CD14-positive monocyte (primary cell): Measurements from ENCODE around the gene LIPG. TPM values are rescaled to one million over a fixed set of nuclear protein-coding genes. Genes with fewer than 3 reads are reported as not detected.

Experiments used
- DNase-seq, 3 donors: peaks; one replicate each; pipeline ENCODE4 v3.0.0-alpha.2; 2011 to 2022
- H2AFZ ChIP-seq: 2 replicates; pipeline ENCODE4 v1.6.0; 2012; ENCODE audit warnings: mild to moderate bottlenecking, low read depth, low read length, inconsistent platforms; ENCODE audit not compliant: insufficient read depth, poor library complexity, severe bottlenecking
- H3K27ac ChIP-seq, 2 donors: 1 replicate in 1 of 2; 2 replicates in 1 of 2; pipeline ENCODE4 v1.5.1; 2012 to 2013; ENCODE audit warnings: low read length in 2 of 2, control low read depth in 1 of 2, inconsistent platforms in 1 of 2, low read depth in 1 of 2, mild to moderate bottlenecking in 1 of 2
- H3K27me3 ChIP-seq, 2 donors: one replicate each; pipeline versions ENCODE4 v1.6.0 to v1.6.1; 2011 to 2013; ENCODE audit warnings: low read length in 2 of 2; ENCODE audit not compliant: control insufficient read depth in 2 of 2, insufficient read depth in 2 of 2
- H3K36me3 ChIP-seq, 2 donors: replicated peaks in 1 of 2; 1 replicate in 1 of 2; 2 replicates in 1 of 2; pipeline versions ENCODE4 v1.5.1 to v1.6.1; 2012 to 2013; ENCODE audit warnings: low read length in 2 of 2, control low read depth in 1 of 2, inconsistent platforms in 1 of 2, mild to moderate bottlenecking in 1 of 2; ENCODE audit not compliant: insufficient read depth in 2 of 2, control insufficient read depth in 1 of 2
- H3K4me1 ChIP-seq, 2 donors: 1 replicate in 1 of 2; 2 replicates in 1 of 2; pipeline versions ENCODE4 v1.5.1 to v1.6.1; 2012 to 2013; ENCODE audit warnings: low read length in 2 of 2, control low read depth in 1 of 2, inconsistent platforms in 1 of 2, mild to moderate bottlenecking in 1 of 2, moderate library complexity in 1 of 2; ENCODE audit not compliant: insufficient read depth in 2 of 2, control insufficient read depth in 1 of 2
- H3K4me2 ChIP-seq: replicated peaks from 2 replicates; pipeline ENCODE3; 2012; ENCODE audit warnings: low read length, moderate library complexity, mild to moderate bottlenecking; ENCODE audit not compliant: poor library complexity, severe bottlenecking; ENCODE audit errors: extremely low read depth
- H3K4me3 ChIP-seq, 3 experiments: fragments of 200-600 bp in 1 of 3; sonication (generic) in 1 of 3; replicated peaks in 1 of 3; 1 replicate in 2 of 3; 2 replicates in 1 of 3; pipeline ENCODE4 v1.5.1; 2011 to 2013; ENCODE audit warnings: low read length in 3 of 3, mild to moderate bottlenecking in 3 of 3, control low read depth in 2 of 3, low read depth in 2 of 3, inconsistent platforms in 1 of 3, moderate library complexity in 1 of 3
- H3K79me2 ChIP-seq: 2 replicates; pipeline ENCODE4 v1.6.0; 2012; ENCODE audit warnings: mild to moderate bottlenecking, control low read depth, inconsistent platforms, low read length, moderate library complexity; ENCODE audit not compliant: insufficient read depth
- H3K9ac ChIP-seq: 2 replicates; pipeline ENCODE4 v1.6.0; 2017; ENCODE audit warnings: low read length, mild to moderate bottlenecking; ENCODE audit not compliant: insufficient read depth, poor library complexity, severe bottlenecking
- H3K9me3 ChIP-seq, 2 donors: replicated peaks in 1 of 2; 1 replicate in 1 of 2; 2 replicates in 1 of 2; pipeline versions ENCODE4 v1.5.1 to v1.6.1; 2012 to 2013; ENCODE audit warnings: low read length in 2 of 2, control low read depth in 1 of 2; ENCODE audit not compliant: control insufficient read depth in 1 of 2, insufficient read depth in 1 of 2
- H4K20me1 ChIP-seq: 2 replicates; pipeline ENCODE4 v1.6.0; 2012; ENCODE audit warnings: mild to moderate bottlenecking, low read length, control low read depth, moderate library complexity; ENCODE audit not compliant: insufficient read depth
- H3K27ac Mint-ChIP-seq, 7 donors: one replicate each; pipeline ENCODE4 v1.8.0; 2020; ENCODE audit warnings: mild to moderate bottlenecking in 7 of 7, mixed read lengths in 7 of 7, moderate library complexity in 6 of 7, inconsistent platforms in 2 of 7
- H3K27me3 Mint-ChIP-seq, 3 donors: one replicate each; pipeline ENCODE4 v1.8.0; 2021 to 2022; ENCODE audit warnings: low read depth in 3 of 3, mild to moderate bottlenecking in 3 of 3, mixed read lengths in 3 of 3, moderate library complexity in 3 of 3, inconsistent platforms in 1 of 3
- H3K36me3 Mint-ChIP-seq, 2 donors: one replicate each; pipeline ENCODE4 v1.8.0; 2020; ENCODE audit warnings: mixed read lengths in 2 of 2, inconsistent platforms in 1 of 2, mild to moderate bottlenecking in 1 of 2
- H3K4me1 Mint-ChIP-seq: one replicate; pipeline ENCODE4 v1.8.0; 2020; ENCODE audit warnings: mild to moderate bottlenecking, mixed read lengths
- H3K4me3 Mint-ChIP-seq, 2 donors: one replicate each; pipeline ENCODE4 v1.8.0; 2020; ENCODE audit warnings: mild to moderate bottlenecking in 2 of 2, mixed read lengths in 2 of 2, moderate library complexity in 1 of 2
- H3K9me3 Mint-ChIP-seq, 7 donors: one replicate each; pipeline ENCODE4 v1.8.0; 2020 to 2022; ENCODE audit warnings: mixed read lengths in 7 of 7, mild to moderate bottlenecking in 6 of 7, moderate library complexity in 6 of 7, inconsistent platforms in 2 of 7
- CTCF ChIP-seq: fragments of 200-600 bp; IDR thresholded peaks from one replicate; pipeline ENCODE4 v1.8.0; 2022; ENCODE audit warnings: antibody characterized with exemption, mild to moderate bottlenecking
- WGBS: methylation state at CpG from one replicate; pipeline ENCODE4 v1.1.5; 2013; ENCODE audit warnings: missing lambda C conversion rate; ENCODE audit not compliant: insufficient coverage; 5-methylcytosine and 5-hydroxymethylcytosine counted together
- intact Hi-C, 2 donors: fragments of 100-400 bp; cut with micrococcal nuclease; formaldehyde crosslinking; loops; one replicate each; pipeline versions ENCODE4 v1.15.0 to v1.15.1; 2023
- polyA plus RNA-seq, 3 donors: library from polyadenylated mRNA; depleted of rRNA in 1 of 3; unstranded in 2 of 3; stranded (reverse) in 1 of 3; fragments of 300-500 nt in 2 of 3; fragments of >200 nt in 1 of 3; fragmentation: Illumina TruSeq in 2 of 3; gene quantifications; 1 replicate in 2 of 3; 2 replicates in 1 of 3; pipeline ENCODE4 v1.2.3, GENCODE V29; 2012 to 2021

The LIPG gene
- polyA plus RNA-seq, 3 donors = not detected

GRCh38 chr18:49617865-49618264 lies 56.0 kb downstream of the LIPG start:
- no peak overlapping the region for H3K4me3 ChIP-seq
- H4K20me1 ChIP-seq = no peaks in the 10 kb centered on the region
- Mint-ChIP-seq H3K4me1 (no peaks in the 10 kb centered on the region), H3K36me3 (no peaks in the 10 kb centered on the region), H3K27ac (no peak overlapping the region), H3K9me3 (peaks cover 0 to 2% (median 0%) of the 10 kb centered on the region in 7 donors), H3K27me3 (peaks cover 6 to 21% (median 20%) of the 10 kb centered on the region in 3 donors), H3K4me3 (no peak overlapping the region)
- H3K4me1 ChIP-seq = no peaks in the 10 kb centered on the region
- H3K36me3 ChIP-seq = no peaks in the 10 kb centered on the region
- no peak overlapping the region for H3K9ac ChIP-seq
- TF ChIP-seq CTCF = no peak
- H3K79me2 ChIP-seq = no peaks in the 10 kb centered on the region
- peaks cover 0 to 11% of the 10 kb centered on the region in 2 donors for H3K27me3 ChIP-seq
- H3K9me3 ChIP-seq = no peaks in the 10 kb centered on the region
- intact Hi-C loops = no loop called here
- H3K4me2 ChIP-seq = no peak overlapping the region
- no peak for DNase-seq
- H3K27ac ChIP-seq = no peak overlapping the region
- 80% methylated on average over 1 of the region's 2 CpGs for WGBS
- H2AFZ ChIP-seq = no peak overlapping the region

GRCh38 chr18:49618742-49619681 lies 57.2 kb downstream of the LIPG start:
- H3K79me2 ChIP-seq = no peaks in the 10 kb centered on the region
- peaks cover 0 to 3% (median 0%) of the 10 kb centered on the region in 7 donors for H3K9me3 Mint-ChIP-seq
- no peaks in the 10 kb centered on the region for H3K4me1 ChIP-seq
- H3K36me3 ChIP-seq = no peaks in the 10 kb centered on the region
- intact Hi-C loops = no loop called here
- H3K4me3 Mint-ChIP-seq = no peak overlapping the region
- no peak overlapping the region for H3K27ac ChIP-seq
- no peaks in the 10 kb centered on the region for H3K4me1 Mint-ChIP-seq
- peaks cover 6 to 24% (median 16%) of the 10 kb centered on the region in 3 donors for H3K27me3 Mint-ChIP-seq
- H2AFZ ChIP-seq = no peak overlapping the region
- WGBS = 78% methylated on average over 7 of the region's 11 CpGs
- no peak overlapping the region for H3K9ac ChIP-seq
- H3K27me3 ChIP-seq = peaks cover 0 to 11% of the 10 kb centered on the region in 2 donors
- H4K20me1 ChIP-seq = no peaks in the 10 kb centered on the region
- no peak overlapping the region for H3K27ac Mint-ChIP-seq
- no peaks in the 10 kb centered on the region for H3K9me3 ChIP-seq
- no peaks in the 10 kb centered on the region for H3K36me3 Mint-ChIP-seq
- no peak overlapping the region for H3K4me2 ChIP-seq
- no peak for DNase-seq
- no peak overlapping the region for H3K4me3 ChIP-seq
- no peak for TF ChIP-seq CTCF
